ENCODE data around the gene SLC25A48. TPM values are rescaled to one million over a fixed set of nuclear protein-coding genes. Genes with fewer than 3 reads are reported as not detected.
A peak's percentile ranks its signal among the peaks of the same experiment; 100 is the strongest.
"Not testable (repeated sequence)": the region's sequence is repeated elsewhere in the genome, so short reads cannot be mapped to it uniquely, and the experiment has no call there.

The SLC25A48 gene
- total RNA-seq, 1 donor from 2014 or later = not detected

DNA sequence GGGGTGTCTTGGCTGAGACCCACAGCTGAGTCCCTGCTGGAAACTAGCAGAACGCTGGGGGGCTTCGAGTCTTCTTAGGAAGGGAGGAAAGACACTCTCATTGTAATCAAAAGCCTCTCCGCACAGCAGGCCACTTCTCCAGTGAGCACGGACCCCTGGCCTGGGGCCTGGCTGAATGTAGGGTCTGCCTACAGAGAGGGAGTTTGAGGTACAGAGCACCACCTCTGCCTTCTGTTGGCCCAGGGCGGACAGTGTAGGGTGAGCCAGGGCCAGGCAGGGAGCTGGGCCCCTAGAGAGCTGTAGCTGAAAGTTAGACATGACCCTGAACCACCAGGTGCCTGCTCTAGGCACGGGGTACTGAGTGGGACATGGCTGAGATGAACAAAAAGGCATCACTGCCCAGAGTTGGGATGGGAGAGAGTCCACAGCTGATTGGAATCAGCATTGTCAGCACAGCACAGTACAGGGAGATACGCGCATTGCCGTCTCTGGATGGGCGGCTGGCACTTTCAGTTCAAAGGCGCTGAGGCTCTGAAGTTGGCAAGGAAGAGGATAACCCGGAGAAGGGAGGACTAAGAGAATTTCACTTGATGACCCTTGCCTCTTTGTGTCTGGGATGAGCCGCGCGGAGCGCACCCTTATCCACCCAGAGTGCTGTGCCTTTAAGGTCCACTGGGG, 363 bp upstream of the SLC25A48 start:
- H3K36me3 ChIP-seq = no peaks in the 10 kb centered on the region
- H3K27me3 ChIP-seq = no peaks in the 10 kb centered on the region
- H3K9me3 ChIP-seq = no peaks in the 10 kb centered on the region
- intact Hi-C loops (cut with DNase I) = no loop called here
- H3K4me3 ChIP-seq = peak overlapping the region in 1 of 2 donors; percentile 43
- TF ChIP-seq, protein P1, sequence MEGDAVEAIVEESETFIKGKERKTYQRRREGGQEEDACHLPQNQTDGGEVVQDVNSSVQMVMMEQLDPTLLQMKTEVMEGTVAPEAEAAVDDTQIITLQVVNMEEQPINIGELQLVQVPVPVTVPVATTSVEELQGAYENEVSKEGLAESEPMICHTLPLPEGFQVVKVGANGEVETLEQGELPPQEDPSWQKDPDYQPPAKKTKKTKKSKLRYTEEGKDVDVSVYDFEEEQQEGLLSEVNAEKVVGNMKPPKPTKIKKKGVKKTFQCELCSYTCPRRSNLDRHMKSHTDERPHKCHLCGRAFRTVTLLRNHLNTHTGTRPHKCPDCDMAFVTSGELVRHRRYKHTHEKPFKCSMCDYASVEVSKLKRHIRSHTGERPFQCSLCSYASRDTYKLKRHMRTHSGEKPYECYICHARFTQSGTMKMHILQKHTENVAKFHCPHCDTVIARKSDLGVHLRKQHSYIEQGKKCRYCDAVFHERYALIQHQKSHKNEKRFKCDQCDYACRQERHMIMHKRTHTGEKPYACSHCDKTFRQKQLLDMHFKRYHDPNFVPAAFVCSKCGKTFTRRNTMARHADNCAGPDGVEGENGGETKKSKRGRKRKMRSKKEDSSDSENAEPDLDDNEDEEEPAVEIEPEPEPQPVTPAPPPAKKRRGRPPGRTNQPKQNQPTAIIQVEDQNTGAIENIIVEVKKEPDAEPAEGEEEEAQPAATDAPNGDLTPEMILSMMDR (IDR thresholded peaks at IDR 0.05) = no peak
- DNase-seq (ENCODE audit: low spot score in 2 of 2) = no peak
- H3K27ac ChIP-seq = no peak overlapping the region
- H3K4me1 ChIP-seq = no peaks in the 10 kb centered on the region

DNA sequence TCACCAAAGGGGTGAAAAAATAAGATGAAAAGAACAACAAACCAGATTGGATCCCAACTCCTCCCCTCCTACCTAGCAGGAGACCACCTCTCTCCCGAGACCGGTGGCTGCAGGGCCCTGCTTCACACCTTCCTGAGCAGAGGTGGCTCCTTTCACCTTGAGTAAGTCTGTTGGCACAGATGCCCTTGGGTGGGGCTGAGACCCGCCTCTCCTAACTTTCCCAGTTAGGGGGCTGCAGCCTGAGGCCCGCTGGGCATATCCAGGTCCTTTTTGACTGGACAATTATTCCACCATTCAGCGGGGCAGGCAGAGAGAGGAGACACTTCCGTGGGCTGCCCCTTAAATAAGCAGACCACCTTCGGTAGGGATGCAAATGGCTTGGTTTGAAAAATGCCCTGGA, 1.3 kb downstream of the SLC25A48 start:
- no peak for DNase-seq (ENCODE audit: low spot score in 2 of 2)
- TF ChIP-seq, protein P1 (IDR thresholded peaks at IDR 0.05) = no peak
- Histone ChIP-seq H3K9me3 (no peaks in the 10 kb centered on the region), H3K4me3 (no peak overlapping the region), H3K27me3 (no peaks in the 10 kb centered on the region), H3K4me1 (no peaks in the 10 kb centered on the region), H3K36me3 (no peaks in the 10 kb centered on the region), H3K27ac (no peak overlapping the region)
- intact Hi-C loops (cut with DNase I) = no loop called here

DNA sequence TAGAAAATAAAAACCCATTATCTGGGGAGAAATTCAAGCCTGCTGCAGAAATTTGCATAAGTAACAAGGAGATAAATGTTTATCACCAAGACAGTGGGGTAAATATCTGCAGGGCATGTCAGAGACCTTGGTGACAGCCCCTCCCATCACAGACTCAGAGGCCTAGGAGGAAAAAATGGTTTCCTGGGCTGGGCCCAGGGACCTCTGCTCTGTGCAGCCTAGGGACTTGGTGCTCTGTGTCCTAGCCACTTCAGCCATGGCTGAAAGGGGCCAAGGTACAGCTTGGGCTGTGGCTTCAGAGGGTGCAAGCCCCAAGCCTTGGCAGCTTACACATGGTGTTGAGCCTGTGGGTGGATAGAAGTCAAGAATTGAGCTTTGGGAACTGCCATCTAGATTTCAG, 3.9 kb downstream of the SLC25A48 start:
- H3K27ac ChIP-seq; H3K9me3 ChIP-seq; H3K4me3 ChIP-seq; H3K27me3 ChIP-seq; H3K4me1 ChIP-seq; intact Hi-C loops (cut with DNase I); H3K36me3 ChIP-seq: not testable (repeated sequence)
- peak in 1 of 2 donors; percentile 24 for DNase-seq (ENCODE audit: low spot score in 2 of 2)

DNA sequence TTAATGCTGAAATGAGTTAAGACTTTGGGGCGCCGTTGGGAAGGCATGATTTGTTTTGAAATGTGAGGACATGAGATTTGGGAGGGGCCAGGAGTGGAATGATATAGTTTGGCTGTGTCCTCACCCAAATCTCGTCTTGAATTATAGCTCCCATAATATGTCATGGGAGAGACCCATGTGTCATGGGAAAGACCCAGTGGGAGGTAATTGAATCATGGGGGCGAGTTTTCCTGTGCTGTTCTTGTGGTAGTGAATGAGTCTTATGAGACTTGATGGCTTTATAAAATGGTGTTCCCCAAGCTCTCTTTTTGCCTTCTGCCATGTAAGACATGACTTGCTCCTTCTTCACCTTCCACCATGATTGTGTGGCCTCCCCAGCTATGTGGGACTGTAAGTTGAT, 5.1 kb downstream of the SLC25A48 start:
- intact Hi-C loops (cut with DNase I) = no loop called here
- DNase-seq (ENCODE audit: low spot score in 2 of 2) = peak in 1 of 2 donors; percentile 9
- Histone ChIP-seq H3K36me3 (no peaks in the 10 kb centered on the region), H3K4me1 (no peaks in the 10 kb centered on the region), H3K27ac (no peak overlapping the region), H3K9me3 (no peaks in the 10 kb centered on the region), H3K27me3 (no peaks in the 10 kb centered on the region), H3K4me3 (no peak overlapping the region)
- TF ChIP-seq, protein P1 (IDR thresholded peaks at IDR 0.05) = no peak

DNA sequence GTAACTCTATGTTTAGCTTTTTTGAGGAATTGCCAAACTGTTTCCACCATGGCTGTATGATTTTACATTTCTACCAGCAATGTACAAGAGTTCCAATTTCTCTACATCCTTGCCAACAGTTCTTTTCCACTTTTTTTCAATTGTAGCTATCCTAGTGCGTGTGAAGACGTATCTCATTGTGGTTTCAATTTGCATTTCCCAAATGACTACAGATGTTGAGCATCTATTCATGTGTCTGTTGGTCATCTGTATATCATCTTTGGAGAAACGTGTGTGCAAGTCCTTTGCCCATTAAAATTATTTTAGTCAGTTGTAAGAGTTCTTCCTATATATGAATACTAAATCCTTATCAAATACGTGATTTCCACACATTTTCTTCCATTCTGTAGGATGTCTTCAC, 6.5 kb downstream of the SLC25A48 start:
- Histone ChIP-seq H3K9me3 (no peaks in the 10 kb centered on the region), H3K4me1 (no peaks in the 10 kb centered on the region), H3K27ac (no peak overlapping the region), H3K27me3 (no peaks in the 10 kb centered on the region), H3K4me3 (no peak overlapping the region), H3K36me3 (no peaks in the 10 kb centered on the region)
- TF ChIP-seq, protein P1 (IDR thresholded peaks at IDR 0.05) = no peak
- intact Hi-C loops (cut with DNase I) = no loop called here
- no peak for DNase-seq (ENCODE audit: low spot score in 2 of 2)

DNA sequence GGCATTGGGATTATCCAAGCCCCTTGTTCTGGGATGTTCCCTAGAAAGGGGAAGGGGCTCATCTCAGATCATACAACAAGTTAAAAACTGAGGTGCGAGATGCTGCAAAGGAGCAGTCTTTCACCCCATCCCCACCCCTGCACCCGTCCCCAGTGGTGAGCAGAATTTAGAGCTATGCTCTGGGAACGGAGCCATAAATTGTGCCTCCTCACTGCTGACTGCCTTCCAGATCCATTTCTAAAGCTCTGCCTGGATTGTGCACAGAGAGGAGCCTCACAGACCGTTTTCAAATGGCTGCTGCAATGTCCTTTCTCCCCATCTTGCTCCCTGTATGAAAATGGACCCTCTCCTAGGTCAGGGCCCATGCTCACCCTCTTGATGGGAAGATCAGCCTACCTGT, 8.3 kb downstream of the SLC25A48 start:
- Histone ChIP-seq H3K27ac (no peak overlapping the region), H3K9me3 (no peaks in the 10 kb centered on the region), H3K4me3 (no peak overlapping the region), H3K4me1 (no peaks in the 10 kb centered on the region), H3K36me3 (no peaks in the 10 kb centered on the region), H3K27me3 (no peaks in the 10 kb centered on the region)
- TF ChIP-seq, protein P1 (IDR thresholded peaks at IDR 0.05) = no peak
- intact Hi-C loops (cut with DNase I) = no loop called here
- DNase-seq (ENCODE audit: low spot score in 2 of 2) = peak in 1 of 2 donors; percentile 13

Measured in ascending aorta (tissue), 2 donors.